CD4-positive, alpha-beta memory T cell (primary cell): ENCODE results near the gene MEGF11. TPM values are rescaled to one million over a fixed set of nuclear protein-coding genes. Genes with fewer than 3 reads are reported as not detected.
A peak's percentile ranks its signal among the peaks of the same experiment; 100 is the strongest.

Source experiments
- CTCF ChIA-PET: fragments of 350-600 bp; sonication (Branson Sonifier 250); formaldehyde crosslinking; loops from one replicate; lab custom pipeline; 2021; ENCODE audit warnings: inconsistent platforms; ENCODE audit not compliant: partially characterized antibody; lab: Charles Lee
- POLR2A ChIA-PET: fragments of 350-600 bp; sonication (Branson Sonifier 250); formaldehyde crosslinking; loops from one replicate; lab custom pipeline; 2021; ENCODE audit not compliant: partially characterized antibody; lab: Charles Lee
- DNase-seq, 5 donors: peaks; one replicate each; pipeline versions ENCODE4 v3.0.0 to v3.0.0-alpha.2; 2020 to 2022; ENCODE audit warnings: mixed read lengths in 1 of 5
- H3K27ac ChIP-seq: one replicate; pipeline ENCODE4 v1.7.0; 2013; ENCODE audit warnings: low read depth, low read length
- H3K27me3 ChIP-seq: 2 replicates; pipeline ENCODE4 v1.7.0; 2013; ENCODE audit warnings: mild to moderate bottlenecking, low read length, moderate library complexity; ENCODE audit not compliant: insufficient read depth
- H3K36me3 ChIP-seq: 2 replicates; pipeline ENCODE4 v1.7.0; 2013; ENCODE audit warnings: mild to moderate bottlenecking, low read length, moderate library complexity; ENCODE audit not compliant: insufficient read depth
- H3K4me1 ChIP-seq: 2 replicates; pipeline ENCODE4 v1.7.0; 2013; ENCODE audit warnings: mild to moderate bottlenecking, low read length, moderate library complexity; ENCODE audit not compliant: insufficient read depth
- H3K4me3 ChIP-seq, 2 donors: one replicate each; pipeline ENCODE4 v1.7.0; 2013; ENCODE audit warnings: low read length in 2 of 2, mild to moderate bottlenecking in 1 of 2
- H3K9me3 ChIP-seq, 2 donors: one replicate each; pipeline ENCODE4 v1.7.0; 2013; ENCODE audit warnings: low read length in 2 of 2, control low read depth in 1 of 2; ENCODE audit not compliant: control insufficient read depth in 1 of 2
- H3K27ac Mint-ChIP-seq, 7 donors: one replicate each; pipeline ENCODE4 v1.8.0; 2020 to 2021; ENCODE audit warnings: mixed read lengths in 7 of 7, mild to moderate bottlenecking in 6 of 7, inconsistent platforms in 3 of 7, moderate library complexity in 3 of 7
- H3K27me3 Mint-ChIP-seq, 2 donors: one replicate each; pipeline ENCODE4 v1.8.0; 2020 to 2021; ENCODE audit warnings: mixed read lengths in 2 of 2
- H3K36me3 Mint-ChIP-seq, 2 donors: one replicate each; pipeline ENCODE4 v1.8.0; 2020 to 2021; ENCODE audit warnings: mixed read lengths in 2 of 2, inconsistent platforms in 1 of 2, mild to moderate bottlenecking in 1 of 2
- H3K4me1 Mint-ChIP-seq, 4 donors: one replicate each; pipeline ENCODE4 v1.8.0; 2020 to 2021; ENCODE audit warnings: mixed read lengths in 4 of 4, mild to moderate bottlenecking in 1 of 4
- H3K4me3 Mint-ChIP-seq, 8 donors: one replicate each; pipeline ENCODE4 v1.8.0; 2020 to 2021; ENCODE audit warnings: mixed read lengths in 8 of 8, mild to moderate bottlenecking in 7 of 8, moderate library complexity in 6 of 8, inconsistent platforms in 3 of 8
- H3K9me3 Mint-ChIP-seq, 8 donors: one replicate each; pipeline ENCODE4 v1.8.0; 2020 to 2021; ENCODE audit warnings: mixed read lengths in 8 of 8, mild to moderate bottlenecking in 5 of 8, inconsistent platforms in 3 of 8, moderate library complexity in 1 of 8
- intact Hi-C: fragments of 100-400 bp; cut with micrococcal nuclease; formaldehyde crosslinking; loops from one replicate; pipeline ENCODE4 v1.15.1; 2023
- polyA plus RNA-seq, 2 donors: library from polyadenylated mRNA; unstranded; fragments of 300-500 nt; fragmentation: Illumina TruSeq; gene quantifications; one replicate each; pipeline ENCODE4 v1.2.3, GENCODE V29; 2021
- total RNA-seq, 2 experiments: library from RNA; stranded (reverse); gene quantifications; one replicate each; pipeline ENCODE4 v1.2.3, GENCODE V29; 2021

Gene MEGF11
- total and polyA plus RNA-seq, 4 experiments from 2014 or later: 0.69 TPM; not detected in 3

DNA sequence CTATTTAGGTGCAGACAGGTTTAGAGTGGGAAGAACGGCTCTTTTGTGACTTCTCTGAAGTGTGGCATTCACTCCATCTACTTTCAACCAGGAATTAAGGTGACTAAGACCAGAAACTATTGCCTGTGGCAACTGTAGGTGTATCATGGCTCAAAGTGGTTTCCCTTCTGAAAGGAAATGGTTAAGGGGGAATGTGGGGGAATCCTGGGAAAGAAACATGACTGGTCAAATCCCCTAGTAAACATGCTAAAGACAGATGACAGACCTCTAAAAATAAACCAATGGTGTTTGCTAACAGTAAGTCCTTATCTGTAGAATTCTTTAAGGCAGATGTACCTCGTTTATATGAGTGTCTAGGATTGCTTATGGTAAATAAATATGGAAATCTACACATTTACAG, 56.9 kb downstream of the MEGF11 start:
- no peak overlapping the region for H3K27ac Mint-ChIP-seq
- CTCF ChIA-PET: no interaction called here
- peaks cover 0 to 2% (median 0%) of the 10 kb centered on the region in 8 donors for H3K9me3 Mint-ChIP-seq
- Histone ChIP-seq H3K4me3 (no peak overlapping the region), H3K36me3 (no peaks in the 10 kb centered on the region), H3K9me3 (no peaks in the 10 kb centered on the region), H3K27me3 (peaks cover 4% of the 10 kb centered on the region), H3K27ac (no peak overlapping the region), H3K4me1 (no peaks in the 10 kb centered on the region)
- DNase-seq: no peak
- peaks cover 5% of the 10 kb centered on the region in 2 donors for H3K27me3 Mint-ChIP-seq
- H3K4me3 Mint-ChIP-seq: no peak overlapping the region
- POLR2A ChIA-PET: no interaction called here
- H3K36me3 Mint-ChIP-seq: no peaks in the 10 kb centered on the region
- no peaks in the 10 kb centered on the region for H3K4me1 Mint-ChIP-seq
- intact Hi-C loops: no loop called here

DNA sequence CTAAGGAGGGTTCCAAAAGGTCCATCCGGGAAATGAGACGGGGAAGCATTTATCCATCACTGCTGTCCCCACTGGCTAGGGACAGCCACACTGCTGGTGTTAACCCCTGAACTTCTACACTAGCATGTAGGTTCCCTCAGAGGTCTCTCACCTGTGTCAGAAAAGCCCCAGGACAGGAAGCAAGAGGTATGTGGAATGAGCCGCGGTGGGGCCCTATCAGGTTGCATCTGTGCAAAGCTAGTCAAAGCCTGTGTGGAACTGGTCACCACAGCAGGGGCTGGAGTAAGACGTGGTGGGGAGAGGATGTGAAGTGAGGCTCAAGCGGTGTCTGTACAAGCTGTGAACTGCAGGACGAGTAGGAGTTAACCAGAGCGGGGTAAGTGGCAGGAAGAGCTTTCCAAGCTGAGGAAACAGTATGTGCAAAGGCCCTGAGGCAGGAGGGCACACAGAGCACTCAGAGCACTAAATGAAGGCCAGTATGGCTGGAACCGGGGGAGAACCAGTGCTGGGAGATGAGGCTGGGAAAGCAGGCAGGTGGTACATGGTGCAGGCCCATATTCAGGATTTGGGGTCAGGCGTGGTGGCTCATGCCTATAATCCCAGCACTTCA, 57.8 kb downstream of the MEGF11 start:
- DNase-seq: no peak
- peak overlapping the region in 1 of 8 donors; percentile 22 for H3K4me3 Mint-ChIP-seq
- H3K9me3 Mint-ChIP-seq: peaks cover 0 to 2% (median 0%) of the 10 kb centered on the region in 8 donors
- H3K27ac ChIP-seq: no peak overlapping the region
- CTCF ChIA-PET: no interaction called here
- no peaks in the 10 kb centered on the region for H3K4me1 ChIP-seq
- H3K27me3 ChIP-seq: peaks cover 4% of the 10 kb centered on the region
- peaks cover 5% of the 10 kb centered on the region in 2 donors for H3K27me3 Mint-ChIP-seq
- H3K36me3 ChIP-seq: no peaks in the 10 kb centered on the region
- no peaks in the 10 kb centered on the region for H3K9me3 ChIP-seq
- intact Hi-C loops: no loop called here
- H3K27ac Mint-ChIP-seq: no peak overlapping the region
- POLR2A ChIA-PET: no interaction called here
- H3K4me3 ChIP-seq: no peak overlapping the region
- no peaks in the 10 kb centered on the region for H3K4me1 Mint-ChIP-seq
- no peaks in the 10 kb centered on the region for H3K36me3 Mint-ChIP-seq

DNA sequence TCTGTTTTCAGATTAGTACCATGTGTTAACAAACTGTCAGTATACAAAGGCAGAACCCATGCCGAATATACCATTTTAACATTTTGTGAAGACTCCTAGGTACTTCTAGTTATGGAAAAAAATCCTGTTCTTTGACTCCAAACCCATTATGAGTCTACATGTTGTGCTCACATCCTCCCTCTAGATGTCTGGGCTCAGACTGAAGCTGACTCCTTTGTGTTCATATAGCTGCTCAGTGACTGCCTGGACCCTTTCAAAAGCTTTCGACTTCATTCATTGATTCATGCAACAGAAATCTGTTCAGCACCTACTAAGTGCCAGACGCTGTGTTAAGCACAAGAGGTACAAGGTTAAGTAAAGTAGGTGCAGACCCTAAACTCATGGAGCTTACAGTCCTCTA, 60.5 kb downstream of the MEGF11 start:
- Histone ChIP-seq H3K4me3 (no peak overlapping the region), H3K27me3 (peaks cover 4% of the 10 kb centered on the region), H3K36me3 (no peaks in the 10 kb centered on the region), H3K4me1 (no peaks in the 10 kb centered on the region), H3K27ac (no peak overlapping the region), H3K9me3 (no peaks in the 10 kb centered on the region)
- H3K27ac Mint-ChIP-seq: no peak overlapping the region
- H3K9me3 Mint-ChIP-seq: peaks cover 0 to 2% (median 0%) of the 10 kb centered on the region in 8 donors
- H3K4me3 Mint-ChIP-seq: no peak overlapping the region
- no peaks in the 10 kb centered on the region for H3K36me3 Mint-ChIP-seq
- intact Hi-C loops: no loop called here
- H3K27me3 Mint-ChIP-seq: peaks cover 2 to 8% of the 10 kb centered on the region in 2 donors
- POLR2A ChIA-PET: no interaction called here
- no peaks in the 10 kb centered on the region for H3K4me1 Mint-ChIP-seq
- no peak for DNase-seq
- CTCF ChIA-PET: interaction anchor here (0.9 kb wide), 1 partner anchor 11 kb away, joined by 3 read pairs; no protein-coding TSS in a partner anchor

- H3K9me3 Mint-ChIP-seq: peaks cover 0 to 2% (median 0%) of the 10 kb centered on the region in 8 donors
- peaks cover 4% of the 10 kb centered on the region for H3K27me3 ChIP-seq
- CTCF ChIA-PET: interaction anchor here (0.6 kb wide), 1 partner anchor 214 kb away, joined by 3 read pairs; no protein-coding TSS in a partner anchor
- peaks cover 7 to 13% of the 10 kb centered on the region in 2 donors for H3K27me3 Mint-ChIP-seq
- no peak overlapping the region for H3K4me3 ChIP-seq
- no peak overlapping the region for H3K27ac Mint-ChIP-seq
- H3K4me3 Mint-ChIP-seq: no peak overlapping the region
- H3K36me3 Mint-ChIP-seq: no peaks in the 10 kb centered on the region
- intact Hi-C loops: loop anchor here (1.0 kb wide), 1 partner anchor 552 kb away; no protein-coding TSS in a partner anchor
- H3K36me3 ChIP-seq: no peaks in the 10 kb centered on the region
- DNase-seq: no peak
- no peaks in the 10 kb centered on the region for H3K4me1 ChIP-seq
- no peak overlapping the region for H3K27ac ChIP-seq
- no peaks in the 10 kb centered on the region for H3K9me3 ChIP-seq
- no peaks in the 10 kb centered on the region for H3K4me1 Mint-ChIP-seq
- POLR2A ChIA-PET: no interaction called here
These were observed 62.8 kb downstream of the MEGF11 start for GRCh38 chr15:66190746-66191145.

DNA sequence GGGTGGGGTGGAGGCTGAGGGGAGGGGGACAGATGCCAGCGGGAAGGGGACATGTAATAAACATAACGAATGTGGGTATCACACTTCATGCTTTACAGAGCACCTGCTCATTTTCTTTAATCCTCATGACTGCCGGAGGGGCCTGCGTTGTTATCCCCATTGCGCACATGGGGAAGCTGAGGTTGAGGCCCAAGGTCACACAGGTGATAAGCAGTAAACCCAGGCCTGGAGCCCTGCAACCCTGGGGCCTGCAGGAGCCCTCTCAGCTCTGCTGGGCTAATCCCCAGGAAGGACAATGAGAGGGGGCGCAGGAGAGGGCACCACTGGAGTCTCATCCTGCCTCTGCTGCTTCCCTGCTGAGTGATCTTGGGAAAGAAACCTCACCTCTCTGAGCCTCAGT, 64.3 kb downstream of the MEGF11 start:
- peaks cover 0 to 3% (median 0%) of the 10 kb centered on the region in 4 donors for H3K4me1 Mint-ChIP-seq
- no peak overlapping the region for H3K4me3 ChIP-seq
- H3K4me1 ChIP-seq: no peaks in the 10 kb centered on the region
- H3K27ac ChIP-seq: no peak overlapping the region
- H3K36me3 ChIP-seq: no peaks in the 10 kb centered on the region
- ChIA-PET POLR2A (no interaction called here), CTCF (no interaction called here)
- no peaks in the 10 kb centered on the region for H3K9me3 ChIP-seq
- intact Hi-C loops: no loop called here
- H3K27ac Mint-ChIP-seq: no peak overlapping the region
- peaks cover 16 to 22% of the 10 kb centered on the region in 2 donors for H3K27me3 Mint-ChIP-seq
- no peak for DNase-seq
- H3K4me3 Mint-ChIP-seq: no peak overlapping the region
- H3K36me3 Mint-ChIP-seq: no peaks in the 10 kb centered on the region
- H3K9me3 Mint-ChIP-seq: no peaks in the 10 kb centered on the region
- peaks cover 15% of the 10 kb centered on the region for H3K27me3 ChIP-seq

- Mint-ChIP-seq H3K4me1 (peaks cover 0 to 3% (median 0%) of the 10 kb centered on the region in 4 donors), H3K4me3 (no peak overlapping the region), H3K9me3 (no peaks in the 10 kb centered on the region), H3K27ac (no peak overlapping the region), H3K27me3 (peaks cover 21 to 26% of the 10 kb centered on the region in 2 donors), H3K36me3 (no peaks in the 10 kb centered on the region)
- ChIA-PET CTCF (no interaction called here), POLR2A (no interaction called here)
- intact Hi-C loops: no loop called here
- Histone ChIP-seq H3K4me3 (no peak overlapping the region), H3K36me3 (no peaks in the 10 kb centered on the region), H3K9me3 (no peaks in the 10 kb centered on the region), H3K27ac (no peak overlapping the region), H3K27me3 (peaks cover 15% of the 10 kb centered on the region), H3K4me1 (no peaks in the 10 kb centered on the region)
- DNase-seq: no peak
These were observed 65.1 kb downstream of the MEGF11 start for GRCh38 chr15:66188464-66188863.

DNA sequence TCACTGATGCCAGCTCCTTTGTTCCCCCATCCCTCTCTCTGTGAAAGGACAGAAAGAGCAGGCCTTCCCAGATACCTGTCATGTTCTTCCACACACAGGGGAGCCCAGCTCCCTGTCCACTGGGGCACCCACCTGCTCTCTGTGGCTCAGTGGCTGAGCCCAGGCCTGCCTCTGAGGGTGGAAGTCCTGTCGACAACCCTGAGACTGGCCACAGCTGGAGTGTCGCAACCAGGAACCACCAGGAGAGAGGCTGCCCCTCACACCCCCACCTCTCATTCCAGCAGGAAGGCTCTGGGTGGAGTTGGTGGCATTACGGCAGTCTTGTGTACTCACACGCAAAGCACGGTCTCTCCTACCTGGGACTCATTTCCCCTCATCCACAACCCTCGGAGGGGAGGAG, 66.3 kb downstream of the MEGF11 start:
- peaks cover 28 to 33% of the 10 kb centered on the region in 2 donors for H3K27me3 Mint-ChIP-seq

More for the DNA sequence above, 66.3 kb downstream of the MEGF11 start:
- ChIA-PET CTCF (no interaction called here), POLR2A (no interaction called here)
- H3K9me3 ChIP-seq: no peaks in the 10 kb centered on the region
- Mint-ChIP-seq H3K36me3 (no peaks in the 10 kb centered on the region), H3K9me3 (no peaks in the 10 kb centered on the region), H3K4me3 (no peak overlapping the region), H3K27ac (no peak overlapping the region), H3K4me1 (peaks cover 0 to 3% (median 0%) of the 10 kb centered on the region in 4 donors)
- peaks cover 12% of the 10 kb centered on the region for H3K27me3 ChIP-seq
- H3K4me1 ChIP-seq: no peaks in the 10 kb centered on the region
- no peaks in the 10 kb centered on the region for H3K36me3 ChIP-seq
- H3K4me3 ChIP-seq: no peak overlapping the region
- DNase-seq: no peak
- no peak overlapping the region for H3K27ac ChIP-seq
- intact Hi-C loops: no loop called here
